Measurements from ENCODE around the gene FSCN2. TPM values are rescaled to one million over a fixed set of nuclear protein-coding genes. Genes with fewer than 3 reads are reported as not detected.
A peak's percentile ranks its signal among the peaks of the same experiment; 100 is the strongest.

Gene FSCN2
- total and polyA plus RNA-seq, 2 donors (not counting 3 experiments of a cell fraction or from before 2014, with no cell fraction given) = 0.32 to 0.71 TPM

DNA sequence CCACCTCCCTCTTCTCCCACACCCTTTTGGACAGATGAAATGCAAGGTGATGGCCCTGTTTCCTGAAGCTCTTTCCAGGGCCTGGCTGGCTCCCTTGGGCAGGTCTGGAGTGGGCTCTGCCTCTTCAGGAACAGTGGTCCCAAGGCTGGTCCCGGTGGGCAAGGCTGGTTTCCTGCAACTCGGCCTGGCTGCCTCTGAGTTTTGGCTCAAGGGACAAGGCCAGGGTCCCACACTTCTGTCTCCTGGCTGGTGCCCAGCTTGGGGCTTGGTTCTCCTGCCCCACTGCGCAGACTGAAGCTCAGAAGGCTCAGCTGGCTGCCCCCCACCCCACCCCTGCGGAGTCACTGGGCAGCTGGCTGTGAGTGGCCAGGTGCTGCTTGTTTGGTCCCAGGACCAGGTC lies 11.7 kb upstream of the FSCN2 start:
- H4K20me1 ChIP-seq (replicated peaks; ENCODE audit: control insufficient read depth, extremely low read depth, insufficient read depth, low read length) = no peaks in the 10 kb centered on the region
- peak overlapping the region in 1 of 3 experiments; percentile 54 for H3K4me3 ChIP-seq (replicated peaks in 1 of 3; ENCODE audit: insufficient read depth in 1 of 3, low read depth in 1 of 3, low read length in 3 of 3)
- H3K27me3 ChIP-seq (ENCODE audit: control insufficient read depth in 2 of 2, insufficient read depth in 2 of 2, low read length in 2 of 2) = no peaks in the 10 kb centered on the region
- H3K79me2 ChIP-seq (ENCODE audit: control insufficient read depth, insufficient read depth, low read length) = peaks cover 36% of the 10 kb centered on the region
- TF ChIP-seq POLR2AphosphoS5 (IDR thresholded peaks at IDR 0.05; ENCODE audit: insufficient read depth, low read depth, low read length) = peak; percentile 13
- peak; percentile 13 for TF ChIP-seq POLR2A (IDR thresholded peaks at IDR 0.05; ENCODE audit: low read depth, low read length)
- TF ChIP-seq EZH2 (IDR thresholded peaks at IDR 0.05; ENCODE audit: borderline replicate concordance, low read depth, low read length, severe bottlenecking) = no peak
- dilution Hi-C loops (cut with MboI; ENCODE audit: extremely low pct_ligation_motif_present, low sequenced_read_pairs) (no loop called here), intact Hi-C loops (cut with micrococcal nuclease) (no loop called here)
- peak overlapping the region; percentile 94 for H3K4me2 ChIP-seq (ENCODE audit: insufficient read depth, low read length)
- no peak overlapping the region for H2AFZ ChIP-seq (ENCODE audit: low read depth, low read length)
- peaks cover 0 to 4% of the 10 kb centered on the region in 2 experiments for H3K36me3 ChIP-seq (ENCODE audit: control insufficient read depth in 2 of 2, extremely low read depth in 1 of 2, insufficient read depth in 2 of 2, low read length in 2 of 2)
- ChIA-PET POLR2A (no interaction called here), CTCF (no interaction called here)
- no peak for DNase-seq (ENCODE audit: low read depth, low spot score)
- no peaks in the 10 kb centered on the region for H3K9me1 ChIP-seq (replicated peaks; ENCODE audit: control insufficient read depth, extremely low read depth, insufficient read depth, low read length)
- FAIRE-seq = no peak
- H3K4me1 ChIP-seq (ENCODE audit: control insufficient read depth, extremely low read depth, insufficient read depth, low read length) = peaks cover 35% of the 10 kb centered on the region
- H3K27ac ChIP-seq (ENCODE audit: insufficient read depth, low read depth, low read length) = no peak overlapping the region
- H3K9me3 ChIP-seq (replicated peaks; ENCODE audit: control insufficient read depth, insufficient read depth, low read length) = no peaks in the 10 kb centered on the region
- no TSS peak for BruUV-seq (replicated peaks)
- H3K9ac ChIP-seq (replicated peaks; ENCODE audit: extremely low read depth, insufficient read depth, low read length) = no peak overlapping the region

DNA sequence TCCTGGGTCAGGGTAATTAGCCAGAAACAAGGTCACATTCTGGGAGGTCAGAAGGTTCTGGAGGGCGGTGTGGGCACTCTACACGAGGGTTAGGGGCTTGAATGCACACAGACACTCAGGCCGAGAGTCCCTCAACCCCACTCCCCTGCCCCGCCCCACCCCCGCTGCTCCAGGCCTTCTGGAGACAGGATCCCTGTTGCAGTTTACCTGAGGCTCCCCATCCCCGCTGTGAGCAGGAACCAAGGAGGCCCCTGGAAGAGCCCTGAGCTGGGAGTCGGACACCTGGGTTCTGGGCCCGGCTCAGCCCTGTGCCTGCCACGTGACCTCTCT lies 11.2 kb upstream of the FSCN2 start:
- H4K20me1 ChIP-seq (replicated peaks; ENCODE audit: control insufficient read depth, extremely low read depth, insufficient read depth, low read length) = no peaks in the 10 kb centered on the region
- TF ChIP-seq, protein P1, sequence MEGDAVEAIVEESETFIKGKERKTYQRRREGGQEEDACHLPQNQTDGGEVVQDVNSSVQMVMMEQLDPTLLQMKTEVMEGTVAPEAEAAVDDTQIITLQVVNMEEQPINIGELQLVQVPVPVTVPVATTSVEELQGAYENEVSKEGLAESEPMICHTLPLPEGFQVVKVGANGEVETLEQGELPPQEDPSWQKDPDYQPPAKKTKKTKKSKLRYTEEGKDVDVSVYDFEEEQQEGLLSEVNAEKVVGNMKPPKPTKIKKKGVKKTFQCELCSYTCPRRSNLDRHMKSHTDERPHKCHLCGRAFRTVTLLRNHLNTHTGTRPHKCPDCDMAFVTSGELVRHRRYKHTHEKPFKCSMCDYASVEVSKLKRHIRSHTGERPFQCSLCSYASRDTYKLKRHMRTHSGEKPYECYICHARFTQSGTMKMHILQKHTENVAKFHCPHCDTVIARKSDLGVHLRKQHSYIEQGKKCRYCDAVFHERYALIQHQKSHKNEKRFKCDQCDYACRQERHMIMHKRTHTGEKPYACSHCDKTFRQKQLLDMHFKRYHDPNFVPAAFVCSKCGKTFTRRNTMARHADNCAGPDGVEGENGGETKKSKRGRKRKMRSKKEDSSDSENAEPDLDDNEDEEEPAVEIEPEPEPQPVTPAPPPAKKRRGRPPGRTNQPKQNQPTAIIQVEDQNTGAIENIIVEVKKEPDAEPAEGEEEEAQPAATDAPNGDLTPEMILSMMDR (IDR thresholded peaks at IDR 0.05; ENCODE audit: extremely low read depth in 1 of 2, insufficient read depth in 1 of 2, low read depth in 1 of 2, low read length in 2 of 2) = no peak
- TF ChIP-seq POLR2A (IDR thresholded peaks at IDR 0.05; ENCODE audit: low read depth, low read length) = no peak
- no peak for TF ChIP-seq FOS (IDR thresholded peaks at IDR 0.05; ENCODE audit: borderline replicate concordance, insufficient read depth, low read length)
- TF ChIP-seq GATA2 (IDR thresholded peaks at IDR 0.05; ENCODE audit: insufficient read depth, insufficient read length, low read depth, low read length) = no peak
- no peak for TF ChIP-seq POLR2AphosphoS5 (IDR thresholded peaks at IDR 0.05; ENCODE audit: insufficient read depth, low read depth, low read length)
- no peak for TF ChIP-seq MYC (IDR thresholded peaks at IDR 0.05; ENCODE audit: low read depth, low read length)
- no peak for TF ChIP-seq EZH2 (IDR thresholded peaks at IDR 0.05; ENCODE audit: borderline replicate concordance, low read depth, low read length, severe bottlenecking)
- TF ChIP-seq, protein P2, sequence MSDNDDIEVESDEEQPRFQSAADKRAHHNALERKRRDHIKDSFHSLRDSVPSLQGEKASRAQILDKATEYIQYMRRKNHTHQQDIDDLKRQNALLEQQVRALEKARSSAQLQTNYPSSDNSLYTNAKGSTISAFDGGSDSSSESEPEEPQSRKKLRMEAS (IDR thresholded peaks at IDR 0.05; ENCODE audit: insufficient read depth, insufficient read length) = no peak
- no peak for TF ChIP-seq JUN (IDR thresholded peaks at IDR 0.05; ENCODE audit: borderline replicate concordance, insufficient read depth, insufficient read length, low read depth)
- peaks cover 35% of the 10 kb centered on the region for H3K4me1 ChIP-seq (ENCODE audit: control insufficient read depth, extremely low read depth, insufficient read depth, low read length)
- BruUV-seq (replicated peaks) = no TSS peak
- H3K79me2 ChIP-seq (ENCODE audit: control insufficient read depth, insufficient read depth, low read length) = peaks cover 31% of the 10 kb centered on the region
- H3K27ac ChIP-seq (ENCODE audit: insufficient read depth, low read depth, low read length) = no peak overlapping the region
- H3K9me1 ChIP-seq (replicated peaks; ENCODE audit: control insufficient read depth, extremely low read depth, insufficient read depth, low read length) = no peaks in the 10 kb centered on the region
- CTCF ChIA-PET = no interaction called here
- FAIRE-seq = no peak
- no peaks in the 10 kb centered on the region for H3K9me3 ChIP-seq (replicated peaks; ENCODE audit: control insufficient read depth, insufficient read depth, low read length)
- H3K36me3 ChIP-seq (ENCODE audit: control insufficient read depth in 2 of 2, extremely low read depth in 1 of 2, insufficient read depth in 2 of 2, low read length in 2 of 2) = no peaks in the 10 kb centered on the region
- no peak for DNase-seq (ENCODE audit: low read depth, low spot score)
- H2AFZ ChIP-seq (ENCODE audit: low read depth, low read length) = no peak overlapping the region
- intact Hi-C loops (cut with micrococcal nuclease) = no loop called here
- POLR2A ChIA-PET = no interaction called here
- no peak overlapping the region for H3K4me2 ChIP-seq (ENCODE audit: insufficient read depth, low read length)
- H3K9ac ChIP-seq (replicated peaks; ENCODE audit: extremely low read depth, insufficient read depth, low read length) = no peak overlapping the region
- H3K27me3 ChIP-seq (ENCODE audit: control insufficient read depth in 2 of 2, insufficient read depth in 2 of 2, low read length in 2 of 2) = no peaks in the 10 kb centered on the region
- H3K4me3 ChIP-seq (replicated peaks in 1 of 3; ENCODE audit: insufficient read depth in 1 of 3, low read depth in 1 of 3, low read length in 3 of 3) = no peak overlapping the region
- dilution Hi-C loops (cut with MboI; ENCODE audit: extremely low pct_ligation_motif_present, low sequenced_read_pairs) = no loop called here

All from endothelial cell of umbilical vein (primary cell).